Measurements from ENCODE around the gene BIRC7.

GRCh38 chr20:63273059-63273579, 37.4 kb downstream of the BIRC7 start:
- TF ChIP-seq CTCF (optimal IDR thresholded peaks at IDR 0.05 in 1 of 3, IDR thresholded peaks at IDR 0.05 in 1 of 3, conservative IDR thresholded peaks at IDR 0.05 in 1 of 3; ENCODE audit: extremely low read depth in 1 of 3, insufficient read depth in 2 of 3, low read length in 3 of 3) (no peak), EZH2 (IDR thresholded peaks at IDR 0.05; ENCODE audit: low read length) (no peak)
